GM18519 (cell line): ENCODE data around the gene RAF1.
"Not testable (repeated sequence)": the region's sequence is repeated elsewhere in the genome, so short reads cannot be mapped to it uniquely, and the experiment has no call there.

Experiments
- ATAC-seq: cut with Tn5 transposase; IDR thresholded peaks from one replicate; pipeline ENCODE4 v1.9.1; 2021; ENCODE audit warnings: mild to moderate bottlenecking, moderate library complexity; ENCODE audit not compliant: unreplicated experiment, low FRiP score

The RAF1 gene

GRCh38 chr3:12663936-12664908 lies at the start of gene RAF1:
RAF1 (minus strand) TSS chr3:12664117; CDS start chr3:12618721, 45,396 bp downstream.
- ATAC-seq = peak; percentile 89

- no peak for ATAC-seq
These were observed 46.1 kb upstream of the RAF1 start for GRCh38 chr3:12710062-12710461.

DNA sequence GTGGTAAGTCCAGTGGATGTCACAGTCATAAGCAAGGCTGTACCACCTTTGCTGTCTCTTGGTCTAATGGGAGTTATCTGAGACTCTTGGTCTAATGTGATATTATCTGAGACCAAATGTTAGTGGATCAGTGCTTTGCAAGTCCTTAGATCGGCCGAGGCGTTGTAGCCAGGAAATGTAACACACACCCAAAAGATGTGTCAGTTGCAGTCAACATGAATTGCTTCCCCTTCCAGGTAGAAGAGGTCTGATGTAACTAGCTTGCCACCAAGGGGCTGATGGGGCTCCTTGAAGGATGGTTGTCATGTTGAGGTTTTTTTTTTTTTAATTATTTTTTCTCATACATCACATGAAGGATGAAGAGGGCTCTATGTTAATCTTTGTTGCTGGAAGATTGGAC lies 45.4 kb upstream of the RAF1 start:
- ATAC-seq = no peak

DNA sequence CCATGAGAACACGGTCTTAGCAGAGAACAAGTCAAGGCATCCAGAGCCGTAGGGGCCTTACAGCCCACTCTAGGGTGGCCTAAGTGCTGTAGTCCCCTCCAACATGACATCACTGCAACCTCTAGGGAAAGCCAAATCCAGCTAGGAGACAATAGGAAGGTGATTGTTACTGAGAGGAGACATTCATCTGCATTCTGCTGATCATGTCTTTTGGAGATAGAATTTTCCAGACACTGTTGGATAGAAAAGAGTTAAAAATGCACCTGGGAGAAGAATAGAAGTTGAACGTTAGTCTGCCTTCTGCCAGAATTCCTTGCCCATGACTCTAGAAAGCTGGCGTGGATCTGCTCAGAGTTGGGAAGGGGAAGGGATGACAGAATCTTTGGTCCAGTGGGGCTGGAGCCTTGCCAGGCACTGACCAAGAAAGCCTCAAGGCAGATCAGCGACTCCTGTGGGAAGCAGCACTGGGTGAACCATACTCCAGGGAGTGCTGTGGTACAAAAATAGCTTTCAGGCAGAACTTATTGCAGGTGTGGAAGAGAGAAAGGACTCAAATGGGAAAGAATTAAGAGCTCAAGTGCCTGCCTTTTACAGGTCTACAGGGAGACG lies 44.8 kb upstream of the RAF1 start:
- no peak for ATAC-seq

DNA sequence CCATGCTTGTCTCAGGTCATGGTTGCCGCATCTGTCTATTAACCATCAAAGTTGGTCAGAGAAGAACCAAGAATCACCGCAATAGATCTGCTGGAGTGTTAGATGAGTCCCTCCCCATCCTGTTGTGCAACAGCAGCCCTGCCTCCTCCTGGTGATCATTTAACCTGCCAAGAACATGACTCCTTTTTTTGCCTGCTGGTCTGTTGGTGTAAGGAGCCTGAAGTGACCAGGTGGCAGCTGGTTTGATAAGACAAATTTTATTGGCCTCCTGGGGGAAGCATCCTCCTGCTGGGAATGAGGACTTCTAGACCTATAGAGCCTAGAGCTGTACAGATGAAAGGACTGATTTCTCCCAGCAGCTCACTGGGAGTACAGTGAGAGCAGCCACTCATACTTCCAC lies 43.5 kb upstream of the RAF1 start:
- ATAC-seq = no peak

GRCh38 chr3:12706504-12707253 lies 42.8 kb upstream of the RAF1 start:
- peak; percentile 70 for ATAC-seq

- ATAC-seq = no peak
These were observed 42.1 kb upstream of the RAF1 start for GRCh38 chr3:12705981-12706380.

DNA sequence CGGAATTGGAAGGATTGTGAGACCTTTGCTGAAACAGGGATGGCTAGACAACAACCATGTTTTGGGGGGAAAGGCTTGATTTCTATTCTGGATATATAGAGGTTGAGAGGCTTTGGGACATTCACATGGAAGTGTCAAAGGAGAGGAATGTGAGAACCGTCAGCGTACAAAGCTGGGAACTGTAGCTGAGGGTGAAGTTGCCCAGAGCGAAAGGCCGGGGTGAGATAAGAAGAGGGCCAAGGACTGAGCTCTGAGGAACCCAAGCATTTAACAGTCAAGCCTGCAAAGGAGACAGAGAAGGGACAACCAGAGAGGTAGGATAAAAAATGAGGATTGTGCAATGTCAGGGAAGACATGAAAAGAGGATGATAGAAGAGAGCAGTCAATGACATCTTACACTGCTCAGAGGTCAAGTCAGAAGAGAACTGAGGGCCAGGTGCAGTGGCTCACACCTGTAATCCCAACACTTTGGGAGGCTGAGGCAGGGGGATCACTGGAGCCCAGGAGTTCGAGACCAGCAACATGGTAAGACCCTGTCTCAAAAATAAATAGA lies 41.5 kb upstream of the RAF1 start:
- no peak for ATAC-seq

DNA sequence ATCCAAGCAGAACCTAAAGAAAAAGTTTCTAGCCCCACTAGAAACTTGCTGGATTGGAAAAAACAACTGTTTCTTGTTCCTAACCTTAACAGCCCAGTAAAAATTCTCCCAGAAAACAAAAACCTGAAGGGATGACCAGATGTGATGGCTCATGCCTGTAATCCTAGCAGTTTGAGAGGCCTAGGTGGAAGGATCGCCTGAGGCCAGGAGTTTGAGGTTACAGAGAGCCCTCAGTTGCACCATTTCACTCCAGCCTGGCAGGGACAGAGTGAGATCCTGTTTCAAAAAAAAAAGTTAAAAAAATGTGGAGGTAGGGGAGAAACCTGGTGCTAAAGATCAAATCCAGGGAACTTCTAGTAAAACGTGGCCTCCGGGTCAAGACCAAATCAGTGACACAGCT lies 38.6 kb upstream of the RAF1 start:
- no peak for ATAC-seq

DNA sequence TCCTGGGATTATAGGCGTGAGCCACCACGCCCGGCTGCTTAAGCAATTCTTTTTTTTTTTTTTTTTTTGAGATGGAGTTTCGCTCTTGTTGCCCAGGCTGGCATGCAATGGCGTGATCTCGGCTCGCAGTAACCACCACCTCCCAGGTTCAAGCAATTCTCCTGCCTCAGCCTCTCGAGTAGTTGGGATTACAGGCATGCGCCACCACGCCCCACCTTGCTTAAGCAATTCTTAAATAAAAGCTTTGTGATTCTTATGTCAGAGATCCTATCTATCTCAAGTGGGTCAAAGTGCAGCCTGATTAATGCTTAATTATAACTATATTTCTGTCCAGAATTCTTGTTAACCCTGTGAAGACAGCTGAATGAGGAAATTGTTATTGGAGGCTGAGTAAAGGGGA lies 37.7 kb upstream of the RAF1 start:
- ATAC-seq = not testable (repeated sequence)

- ATAC-seq = no peak
These were observed 36.9 kb upstream of the RAF1 start for GRCh38 chr3:12700800-12701199.

DNA sequence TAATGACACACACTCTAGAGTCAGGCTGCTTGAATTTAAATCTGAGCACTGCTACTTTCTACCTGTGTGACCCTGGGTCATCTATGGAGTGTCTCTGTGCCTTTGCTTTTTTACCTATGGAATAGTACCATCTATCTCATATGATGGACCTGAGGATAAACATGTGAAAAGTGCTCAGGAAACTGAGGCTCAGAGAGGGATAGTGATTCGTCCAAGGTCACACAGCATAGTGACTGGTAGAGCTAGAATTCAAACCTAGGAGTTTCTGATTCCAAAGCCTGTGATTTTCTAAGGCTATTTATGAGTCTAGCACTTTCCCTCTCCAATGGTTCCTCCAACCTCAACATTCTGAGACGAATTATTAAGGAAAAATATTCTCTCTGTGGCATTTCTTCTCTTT lies 32.0 kb upstream of the RAF1 start:
- no peak for ATAC-seq

DNA sequence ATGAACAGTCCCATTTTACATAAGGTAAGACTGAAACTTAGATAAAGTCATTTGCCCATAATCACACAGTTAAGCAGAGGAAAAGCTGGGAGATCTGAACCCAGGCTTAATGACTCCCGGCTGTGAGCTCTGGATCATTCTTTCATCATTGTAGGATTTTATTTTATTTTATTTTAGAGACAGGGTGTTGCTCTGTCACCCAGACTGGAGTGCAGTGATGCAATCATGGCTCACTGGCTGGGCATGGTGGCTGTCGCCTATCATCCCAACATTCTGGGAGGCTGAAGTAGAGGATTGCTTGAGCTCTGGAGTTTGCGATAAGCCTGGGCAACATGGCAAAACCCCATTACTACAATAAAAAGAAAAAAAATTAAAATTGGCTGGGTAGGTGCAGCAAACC lies 31.2 kb upstream of the RAF1 start:
- ATAC-seq = no peak

DNA sequence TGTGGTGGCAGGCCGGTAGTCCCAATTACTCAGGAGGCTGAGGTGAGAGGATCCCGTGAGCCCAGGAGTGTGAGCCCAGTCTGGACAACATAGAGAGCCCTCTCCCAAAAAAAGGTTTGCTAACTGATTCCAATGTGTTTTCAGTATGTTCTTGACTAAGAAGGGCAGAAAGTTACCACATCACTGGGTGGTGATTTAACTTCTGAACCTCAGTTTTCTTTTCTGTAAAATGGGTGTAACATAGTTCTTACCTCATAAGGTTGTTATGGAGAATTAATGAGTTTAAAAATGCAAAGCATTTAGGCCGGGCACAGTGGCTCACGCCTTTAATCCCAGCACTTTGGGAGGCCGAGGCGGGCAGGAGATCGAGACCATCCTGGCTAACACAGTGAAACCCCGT lies 28.5 kb upstream of the RAF1 start:
- no peak for ATAC-seq

DNA sequence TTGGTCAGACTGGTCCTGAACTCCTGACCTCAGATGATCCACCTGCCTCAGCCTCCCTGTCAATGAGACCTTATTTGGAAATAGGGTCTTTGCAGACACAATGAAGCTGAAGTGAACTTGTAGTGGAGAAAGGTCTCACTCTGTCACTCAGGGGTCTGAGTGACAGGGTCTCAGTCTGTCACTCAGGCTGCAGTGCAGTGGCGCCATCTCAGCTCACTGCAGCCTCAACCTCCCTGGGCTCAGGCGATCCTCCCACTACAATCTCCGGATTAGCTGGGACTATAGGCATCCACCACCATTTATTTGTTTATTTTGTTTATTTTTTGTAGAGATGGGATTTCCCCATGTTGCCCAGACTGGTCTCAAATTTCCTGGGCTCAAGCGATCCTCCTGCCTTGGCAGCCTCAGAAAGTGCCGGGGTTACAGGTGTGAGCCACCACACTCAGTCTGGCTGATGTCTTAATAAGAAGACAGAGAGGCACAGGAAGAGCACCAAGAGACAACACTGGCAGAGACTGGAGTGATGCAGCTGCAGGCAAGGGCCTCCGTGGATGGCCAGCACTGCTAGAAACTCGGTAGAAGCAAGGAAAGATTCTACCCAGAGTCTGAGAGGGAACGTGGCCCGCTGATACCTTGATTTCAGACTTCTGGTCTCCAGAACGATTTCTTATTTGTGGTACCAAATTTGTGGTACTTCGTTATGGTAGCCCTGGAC lies 26.2 kb upstream of the RAF1 start:
- no peak for ATAC-seq

DNA sequence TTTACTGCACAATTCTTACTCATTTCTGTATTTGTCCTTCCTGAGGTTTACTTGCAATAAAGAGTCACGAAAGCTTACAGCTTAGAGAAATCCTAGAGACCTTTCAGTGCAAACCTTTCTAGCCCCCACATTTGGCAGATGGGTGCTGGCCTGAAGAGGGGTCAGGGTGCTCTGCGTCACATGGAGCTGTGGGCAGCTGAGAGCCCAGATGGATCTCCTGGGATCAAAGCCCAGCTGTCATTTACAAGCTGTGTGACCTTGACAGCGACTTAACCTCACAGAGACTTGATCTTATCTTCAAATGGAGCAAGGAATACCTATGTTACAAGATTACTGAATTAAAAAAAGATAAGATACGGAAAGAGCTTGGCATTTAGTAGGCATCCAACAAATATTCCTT lies 24.0 kb upstream of the RAF1 start:
- no peak for ATAC-seq

GRCh38 chr3:12686096-12686495 lies 22.2 kb upstream of the RAF1 start:
- ATAC-seq = no peak

GRCh38 chr3:12681943-12682390 lies 18.1 kb upstream of the RAF1 start:
- no peak for ATAC-seq

- no peak for ATAC-seq
These were observed 17.4 kb upstream of the RAF1 start for GRCh38 chr3:12681089-12681942.
